ENCODE measurements around the gene KCTD8. TPM values are rescaled to one million over a fixed set of nuclear protein-coding genes. Genes with fewer than 3 reads are reported as not detected.

KCTD8 gene
- total RNA-seq, 1 donor from 2014 or later, result 0.68 TPM

DNA sequence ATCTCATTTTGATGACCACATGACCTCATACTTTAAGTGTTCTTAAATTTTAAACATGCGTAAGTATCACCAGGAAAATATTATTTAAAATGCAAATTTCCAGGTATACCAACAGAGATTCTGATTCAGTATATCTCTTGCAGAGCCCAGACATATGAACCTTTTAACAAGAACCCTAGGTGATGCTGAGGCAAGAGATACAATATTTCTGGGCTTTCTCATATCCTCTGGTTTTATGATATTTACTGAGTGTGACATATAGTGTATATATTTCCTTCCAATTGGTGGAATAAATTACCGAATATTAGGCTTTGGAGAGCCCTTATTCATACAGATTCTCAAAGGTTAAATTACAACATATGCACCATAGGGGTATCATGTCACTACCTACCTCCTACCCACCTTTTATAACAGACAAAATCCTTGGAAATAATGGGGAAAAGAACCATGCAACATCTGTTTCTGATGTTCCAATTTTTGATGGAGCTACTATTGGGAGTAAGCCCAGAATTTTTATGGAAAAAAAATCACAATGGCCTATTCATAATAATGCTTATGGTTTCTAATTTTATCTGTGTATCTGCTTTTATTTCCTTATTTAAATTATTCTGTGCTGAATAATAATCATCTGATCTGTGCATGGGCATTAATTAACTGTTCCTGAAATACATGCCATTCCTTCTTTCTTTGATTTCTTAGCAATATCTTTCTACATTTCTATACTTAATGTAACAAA is 27.1 kb downstream of the KCTD8 start:
- no peaks in the 10 kb centered on the region for H3K79me2 ChIP-seq (ENCODE audit: insufficient read depth, low read length)
- H3K9me3 ChIP-seq (ENCODE audit: insufficient read depth, low read depth, low read length), result no peaks in the 10 kb centered on the region
- H3K4me1 Mint-ChIP-seq (ENCODE audit: low read depth, unreplicated experiment), result no peaks in the 10 kb centered on the region
- H3K27me3 Mint-ChIP-seq (ENCODE audit: low read depth, unreplicated experiment), result no peaks in the 10 kb centered on the region
- FAIRE-seq, result no peak
- no peak overlapping the region for H3K9ac ChIP-seq (ENCODE audit: low read length)
- no peak for TF ChIP-seq EZH2 (IDR thresholded peaks at IDR 0.05; ENCODE audit: insufficient read depth, low read length)
- TF ChIP-seq, protein P1, sequence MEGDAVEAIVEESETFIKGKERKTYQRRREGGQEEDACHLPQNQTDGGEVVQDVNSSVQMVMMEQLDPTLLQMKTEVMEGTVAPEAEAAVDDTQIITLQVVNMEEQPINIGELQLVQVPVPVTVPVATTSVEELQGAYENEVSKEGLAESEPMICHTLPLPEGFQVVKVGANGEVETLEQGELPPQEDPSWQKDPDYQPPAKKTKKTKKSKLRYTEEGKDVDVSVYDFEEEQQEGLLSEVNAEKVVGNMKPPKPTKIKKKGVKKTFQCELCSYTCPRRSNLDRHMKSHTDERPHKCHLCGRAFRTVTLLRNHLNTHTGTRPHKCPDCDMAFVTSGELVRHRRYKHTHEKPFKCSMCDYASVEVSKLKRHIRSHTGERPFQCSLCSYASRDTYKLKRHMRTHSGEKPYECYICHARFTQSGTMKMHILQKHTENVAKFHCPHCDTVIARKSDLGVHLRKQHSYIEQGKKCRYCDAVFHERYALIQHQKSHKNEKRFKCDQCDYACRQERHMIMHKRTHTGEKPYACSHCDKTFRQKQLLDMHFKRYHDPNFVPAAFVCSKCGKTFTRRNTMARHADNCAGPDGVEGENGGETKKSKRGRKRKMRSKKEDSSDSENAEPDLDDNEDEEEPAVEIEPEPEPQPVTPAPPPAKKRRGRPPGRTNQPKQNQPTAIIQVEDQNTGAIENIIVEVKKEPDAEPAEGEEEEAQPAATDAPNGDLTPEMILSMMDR (IDR thresholded peaks at IDR 0.05; ENCODE audit: insufficient read depth, low read depth, low read length), result no peak
- peaks cover under 1% of the 10 kb centered on the region for H3K9me3 Mint-ChIP-seq (ENCODE audit: unreplicated experiment)
- H3K36me3 Mint-ChIP-seq (ENCODE audit: low read depth, unreplicated experiment), result no peaks in the 10 kb centered on the region
- H3K36me3 ChIP-seq (ENCODE audit: insufficient read depth, low read length), result no peaks in the 10 kb centered on the region
- no peak overlapping the region for H2AFZ ChIP-seq (ENCODE audit: low read depth, low read length)
- H3K27me3 ChIP-seq (ENCODE audit: insufficient read depth, low read length), result no peaks in the 10 kb centered on the region
- H3K27ac Mint-ChIP-seq (ENCODE audit: unreplicated experiment), result no peak overlapping the region
- H3K27ac ChIP-seq (ENCODE audit: low read depth, low read length), result no peak overlapping the region
- no peak overlapping the region for H3K4me3 ChIP-seq (ENCODE audit: insufficient read depth, low read depth, low read length)
- H3K4me1 ChIP-seq (ENCODE audit: insufficient read depth, low read length), result no peaks in the 10 kb centered on the region
- no peak overlapping the region for H3K4me2 ChIP-seq (ENCODE audit: low read length)
- no peaks in the 10 kb centered on the region for H4K20me1 ChIP-seq (ENCODE audit: insufficient read depth, low read length)
- no peak overlapping the region for H3K4me3 Mint-ChIP-seq (ENCODE audit: unreplicated experiment)
- no peak for DNase-seq (ENCODE audit: low read depth)

- H3K27me3 Mint-ChIP-seq (ENCODE audit: low read depth, unreplicated experiment), result no peaks in the 10 kb centered on the region
- Histone ChIP-seq H4K20me1 (ENCODE audit: insufficient read depth, low read length) (no peaks in the 10 kb centered on the region), H3K36me3 (ENCODE audit: insufficient read depth, low read length) (no peaks in the 10 kb centered on the region), H3K9ac (ENCODE audit: low read length) (no peak overlapping the region), H3K4me1 (ENCODE audit: insufficient read depth, low read length) (no peaks in the 10 kb centered on the region), H3K4me2 (ENCODE audit: low read length) (no peak overlapping the region), H3K79me2 (ENCODE audit: insufficient read depth, low read length) (no peaks in the 10 kb centered on the region), H2AFZ (ENCODE audit: low read depth, low read length) (no peak overlapping the region), H3K9me3 (ENCODE audit: insufficient read depth, low read depth, low read length) (no peaks in the 10 kb centered on the region), H3K4me3 (ENCODE audit: insufficient read depth, low read depth, low read length) (no peak overlapping the region), H3K27ac (ENCODE audit: low read depth, low read length) (no peak overlapping the region), H3K27me3 (ENCODE audit: insufficient read depth, low read length) (no peaks in the 10 kb centered on the region)
- H3K4me1 Mint-ChIP-seq (ENCODE audit: low read depth, unreplicated experiment), result peaks cover 5% of the 10 kb centered on the region
- H3K36me3 Mint-ChIP-seq (ENCODE audit: low read depth, unreplicated experiment), result no peaks in the 10 kb centered on the region
- TF ChIP-seq EZH2 (IDR thresholded peaks at IDR 0.05; ENCODE audit: insufficient read depth, low read length), result no peak
- TF ChIP-seq, protein P1 (IDR thresholded peaks at IDR 0.05; ENCODE audit: insufficient read depth, low read depth, low read length), result no peak
- no peak for FAIRE-seq
- no peak overlapping the region for H3K4me3 Mint-ChIP-seq (ENCODE audit: unreplicated experiment)
- H3K9me3 Mint-ChIP-seq (ENCODE audit: unreplicated experiment), result peaks cover 3% of the 10 kb centered on the region
- no peak overlapping the region for H3K27ac Mint-ChIP-seq (ENCODE audit: unreplicated experiment)
- DNase-seq (ENCODE audit: low read depth), result peak; percentile 54
Measured at GRCh38 chr4:44415251-44415650, 33.4 kb downstream of the KCTD8 start.
